IMR-90 (cell line): Measurements from ENCODE around the gene TECPR2.

ENCODE experiments used
- CEBPB ChIP-seq: IDR thresholded peaks from 2 replicates; pipeline ENCODE4 v1.6.1; 2012; ENCODE audit warnings: low read depth, low read length, improper control_type of control experiment
- CTCF ChIP-seq: conservative IDR thresholded peaks from 2 replicates; pipeline ENCODE4 v1.5.1; 2012; ENCODE audit warnings: mild to moderate bottlenecking, low read depth, low read length, improper control_type of control experiment
- FOS ChIP-seq: fragments of 150-350 bp; IDR thresholded peaks from 2 replicates; pipeline ENCODE4 v1.6.1; 2016; ENCODE audit warnings: low read depth, low read length
- MXI1 ChIP-seq: IDR thresholded peaks from 2 replicates; pipeline ENCODE4 v1.6.1; 2012; ENCODE audit warnings: low read depth, mild to moderate bottlenecking, low read length, moderate library complexity, borderline replicate concordance
- POLR2A ChIP-seq: IDR thresholded peaks from 2 replicates; pipeline ENCODE4 v1.6.1; 2012; ENCODE audit warnings: mild to moderate bottlenecking, low read depth, low read length
- RAD21 ChIP-seq: IDR thresholded peaks from 2 replicates; pipeline ENCODE4 v1.6.1; 2012; ENCODE audit warnings: low read length, improper control_type of control experiment
- RFX5 ChIP-seq: IDR thresholded peaks from 2 replicates; pipeline ENCODE4 v1.8.0; 2012; ENCODE audit warnings: low read depth, mild to moderate bottlenecking, low read length, moderate library complexity

GRCh38 chr14:102387086-102387485 lies 24.3 kb downstream of the TECPR2 start:
- TF ChIP-seq CTCF (no peak), MXI1 (no peak), POLR2A (no peak), RAD21 (no peak), CEBPB (no peak), FOS (no peak), RFX5 (no peak)
